ENCODE measurements around the gene NUDT6. TPM values are rescaled to one million over a fixed set of nuclear protein-coding genes. Genes with fewer than 3 reads are reported as not detected.

Gene NUDT6
- total RNA-seq, 4 donors from 2014 or later = 3.2 to 12.2 (median 7.2) TPM

DNA sequence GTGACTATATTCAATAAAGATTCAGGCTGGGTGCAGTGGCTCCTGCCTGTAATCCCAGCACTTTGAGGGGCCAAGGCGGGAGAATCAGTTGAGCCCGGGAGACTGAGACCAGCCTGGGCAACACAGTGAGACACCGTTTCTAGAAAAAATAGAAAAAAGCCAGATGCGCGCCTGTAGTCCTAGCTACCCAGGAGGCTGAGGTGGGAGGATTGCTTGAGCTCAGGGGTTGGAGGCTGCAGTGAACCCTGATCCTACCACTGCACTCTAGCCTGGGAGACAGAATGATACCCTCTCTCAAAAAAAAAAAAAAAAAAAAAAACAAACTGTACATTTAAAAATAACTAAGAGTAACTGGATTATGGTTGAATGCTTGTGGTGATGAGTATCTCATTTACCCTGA lies 1.1 kb downstream of the NUDT6 start:
- intact Hi-C loops (cut with DNase I; ENCODE audit: low total_unique reads) = no loop called here
- no peak for DNase-seq (ENCODE audit: low spot score in 2 of 2)
- no peak overlapping the region for H3K4me3 ChIP-seq (ENCODE audit: low read depth, poor library complexity, severe bottlenecking)
- 90 to 94% methylated on average over 5 of the region's 5 CpGs for WGBS, 2 donors
- TF ChIP-seq POLR2A (IDR thresholded peaks at IDR 0.05) = no peak

DNA sequence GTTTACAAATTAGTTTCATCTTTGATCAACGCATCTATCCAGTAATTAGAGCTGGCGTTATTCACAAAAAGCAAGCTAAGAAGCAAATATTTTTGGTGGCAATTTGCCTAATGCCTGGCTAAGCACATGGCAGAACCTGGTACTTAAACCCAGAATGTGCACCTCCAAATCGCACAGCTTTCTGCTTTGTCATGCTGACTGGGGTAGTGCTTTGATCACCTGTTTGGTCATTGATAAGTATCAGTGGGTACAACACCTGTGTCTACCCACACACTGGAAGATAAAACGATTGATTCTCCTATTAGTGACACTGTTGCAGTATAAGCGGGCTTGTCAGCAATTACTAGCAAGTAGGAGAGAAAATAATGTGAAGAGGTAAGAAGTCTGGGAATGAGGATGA lies 1.9 kb downstream of the NUDT6 start:
- no peak overlapping the region for H3K4me3 ChIP-seq (ENCODE audit: low read depth, poor library complexity, severe bottlenecking)
- no peak for TF ChIP-seq POLR2A (IDR thresholded peaks at IDR 0.05)
- TF ChIP-seq, protein P1, sequence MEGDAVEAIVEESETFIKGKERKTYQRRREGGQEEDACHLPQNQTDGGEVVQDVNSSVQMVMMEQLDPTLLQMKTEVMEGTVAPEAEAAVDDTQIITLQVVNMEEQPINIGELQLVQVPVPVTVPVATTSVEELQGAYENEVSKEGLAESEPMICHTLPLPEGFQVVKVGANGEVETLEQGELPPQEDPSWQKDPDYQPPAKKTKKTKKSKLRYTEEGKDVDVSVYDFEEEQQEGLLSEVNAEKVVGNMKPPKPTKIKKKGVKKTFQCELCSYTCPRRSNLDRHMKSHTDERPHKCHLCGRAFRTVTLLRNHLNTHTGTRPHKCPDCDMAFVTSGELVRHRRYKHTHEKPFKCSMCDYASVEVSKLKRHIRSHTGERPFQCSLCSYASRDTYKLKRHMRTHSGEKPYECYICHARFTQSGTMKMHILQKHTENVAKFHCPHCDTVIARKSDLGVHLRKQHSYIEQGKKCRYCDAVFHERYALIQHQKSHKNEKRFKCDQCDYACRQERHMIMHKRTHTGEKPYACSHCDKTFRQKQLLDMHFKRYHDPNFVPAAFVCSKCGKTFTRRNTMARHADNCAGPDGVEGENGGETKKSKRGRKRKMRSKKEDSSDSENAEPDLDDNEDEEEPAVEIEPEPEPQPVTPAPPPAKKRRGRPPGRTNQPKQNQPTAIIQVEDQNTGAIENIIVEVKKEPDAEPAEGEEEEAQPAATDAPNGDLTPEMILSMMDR (IDR thresholded peaks at IDR 0.05) = no peak
- 84 to 86% methylated on average over 5 of the region's 5 CpGs for WGBS, 2 donors
- no peak for DNase-seq (ENCODE audit: low spot score in 2 of 2)
- intact Hi-C loops (cut with DNase I; ENCODE audit: low total_unique reads) = no loop called here

DNA sequence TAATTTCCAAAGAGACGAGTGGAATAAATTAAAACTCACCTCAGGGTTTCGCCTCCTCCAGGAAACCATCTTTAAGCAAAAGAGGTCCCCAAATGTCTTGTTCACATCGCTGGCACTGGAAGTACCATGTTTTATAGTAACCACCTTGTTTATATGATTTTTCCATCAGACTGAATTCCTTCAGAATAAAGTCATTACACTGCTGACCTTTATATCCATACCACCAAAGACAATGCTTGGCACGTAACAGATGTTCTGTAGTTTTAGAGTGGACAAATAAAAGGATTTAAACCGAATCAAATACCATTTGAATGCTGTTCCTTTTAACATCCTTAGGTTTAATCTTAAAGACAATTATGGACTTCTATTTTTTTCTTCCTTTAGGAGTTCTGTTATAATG lies 4.7 kb downstream of the NUDT6 start:
- intact Hi-C loops (cut with DNase I; ENCODE audit: low total_unique reads) = no loop called here
- DNase-seq (ENCODE audit: low spot score in 2 of 2) = no peak
- TF ChIP-seq, protein P1 (IDR thresholded peaks at IDR 0.05) = no peak
- 89 to 91% methylated on average over 5 of the region's 5 CpGs for WGBS, 2 donors
- H3K4me3 ChIP-seq (ENCODE audit: low read depth, poor library complexity, severe bottlenecking) = no peak overlapping the region

GRCh38 chr4:122914938-122915337 lies 7.5 kb downstream of the NUDT6 start:
- WGBS, 2 donors = 71 to 79% methylated on average over 3 of the region's 3 CpGs
- intact Hi-C loops (cut with DNase I; ENCODE audit: low total_unique reads) = no loop called here
- TF ChIP-seq, protein P1 (IDR thresholded peaks at IDR 0.05) = no peak
- TF ChIP-seq POLR2A (IDR thresholded peaks at IDR 0.05) = no peak
- DNase-seq (ENCODE audit: low spot score in 2 of 2) = no peak
- H3K4me3 ChIP-seq (ENCODE audit: low read depth, poor library complexity, severe bottlenecking) = no peak overlapping the region

DNA sequence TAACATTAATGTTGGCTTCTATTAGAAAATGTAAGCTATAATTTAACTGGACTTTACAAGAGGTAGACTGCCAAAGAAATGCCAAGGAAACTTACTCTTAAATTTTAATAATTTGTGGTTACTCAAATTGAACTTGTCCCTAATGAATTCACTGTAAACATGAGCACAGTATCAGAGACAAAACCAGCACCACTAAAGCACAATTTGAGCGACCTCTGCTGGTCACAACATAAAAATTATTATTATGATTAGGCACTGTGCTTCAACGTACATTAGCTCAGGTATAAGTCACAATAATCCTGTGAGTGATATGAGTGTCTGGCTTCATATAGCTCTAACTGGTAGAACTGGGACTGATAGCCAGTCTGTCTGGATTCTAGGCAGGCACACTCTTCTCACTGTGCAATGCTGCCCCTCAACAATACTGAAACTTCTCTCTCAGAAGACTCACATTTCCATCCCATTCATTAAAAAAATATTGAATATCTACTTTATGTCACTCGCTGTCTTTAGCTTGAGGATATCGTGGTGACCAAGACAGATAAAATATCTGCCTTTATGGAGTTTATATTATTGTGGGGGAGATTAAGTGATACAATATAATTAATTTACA lies 8.0 kb downstream of the NUDT6 start:
- TF ChIP-seq, protein P1 (IDR thresholded peaks at IDR 0.05) = no peak
- TF ChIP-seq POLR2A (IDR thresholded peaks at IDR 0.05) = no peak
- WGBS, 2 donors = 45 to 50% methylated on average over 4 of the region's 4 CpGs
- DNase-seq (ENCODE audit: low spot score in 2 of 2) = no peak
- no peak overlapping the region for H3K4me3 ChIP-seq (ENCODE audit: low read depth, poor library complexity, severe bottlenecking)
- intact Hi-C loops (cut with DNase I; ENCODE audit: low total_unique reads) = no loop called here

DNA sequence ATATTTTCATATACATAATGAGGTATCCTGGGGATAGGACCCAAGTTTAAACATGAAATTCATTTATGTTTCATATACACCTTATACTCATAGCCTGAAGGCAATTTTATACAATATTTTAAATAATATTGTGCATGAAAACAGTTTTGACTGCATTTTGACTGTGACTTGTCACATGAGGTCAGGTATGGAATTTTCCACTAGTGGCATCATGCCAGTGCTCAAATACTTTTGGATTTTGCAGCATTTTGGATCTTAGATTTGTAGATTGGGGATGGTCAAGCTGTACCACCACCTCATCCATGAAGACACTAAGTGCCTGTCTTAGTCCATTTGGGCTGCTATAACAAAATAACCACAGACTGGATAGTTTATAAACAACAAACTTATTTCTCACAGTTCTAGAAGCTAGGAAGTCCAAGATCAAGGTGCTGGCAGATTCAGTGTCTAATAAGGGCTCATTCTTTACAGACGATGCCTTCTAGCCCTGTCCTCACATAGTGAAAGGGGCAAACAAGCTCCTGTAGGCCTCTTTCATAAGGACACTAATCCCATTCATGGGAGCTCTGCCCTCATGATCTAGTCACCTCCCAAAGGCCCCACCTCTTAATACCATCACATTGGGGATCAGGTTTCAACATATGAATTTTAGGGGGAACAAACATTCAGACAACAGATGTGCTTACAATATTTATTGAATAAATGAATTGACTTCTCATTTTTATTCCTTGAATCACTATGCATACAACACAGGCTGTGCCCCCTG lies 9.4 kb downstream of the NUDT6 start:
- intact Hi-C loops (cut with DNase I; ENCODE audit: low total_unique reads) = no loop called here
- no peak for TF ChIP-seq POLR2A (IDR thresholded peaks at IDR 0.05)
- TF ChIP-seq, protein P1 (IDR thresholded peaks at IDR 0.05) = no peak
- H3K4me3 ChIP-seq (ENCODE audit: low read depth, poor library complexity, severe bottlenecking) = no peak overlapping the region
- WGBS, 2 donors = 86 to 90% methylated on average over 1 of the region's 1 CpG
- DNase-seq (ENCODE audit: low spot score in 2 of 2) = no peak

Measured in lower leg skin (tissue), 4 donors.